Astrocyte (in vitro differentiated cells and primary cell): ENCODE results near the gene TRAF1. TPM values are rescaled to one million over a fixed set of nuclear protein-coding genes. Genes with fewer than 3 reads are reported as not detected.

ENCODE experiments used
- DNase-seq: peaks from one replicate; pipeline ENCODE4 v3.0.0-alpha.2; 2010; ENCODE audit warnings: low read depth
- FAIRE-seq: peaks from 2 replicates; lab custom pipeline; 2011; peaks lifted over from hg19 to GRCh38; lab: Jason Lieb, UNC
- H2AFZ ChIP-seq: 2 replicates; pipeline ENCODE4 v1.6.0; 2012; ENCODE audit warnings: low read depth, low read length, inconsistent platforms
- H3K27ac ChIP-seq: 2 replicates; pipeline ENCODE4 v1.5.1; 2011; ENCODE audit warnings: low read depth, low read length, inconsistent platforms
- H3K27me3 ChIP-seq: 2 replicates; pipeline ENCODE4 v1.6.0; 2011; ENCODE audit warnings: low read length, inconsistent platforms; ENCODE audit not compliant: insufficient read depth
- H3K36me3 ChIP-seq: 2 replicates; pipeline ENCODE4 v1.5.1; 2011; ENCODE audit warnings: low read length, inconsistent platforms; ENCODE audit not compliant: insufficient read depth
- H3K4me1 ChIP-seq: 2 replicates; pipeline ENCODE4 v1.5.1; 2011; ENCODE audit warnings: low read length, inconsistent platforms; ENCODE audit not compliant: insufficient read depth
- H3K4me2 ChIP-seq: 2 replicates; pipeline ENCODE4 v1.6.0; 2012; ENCODE audit warnings: low read length, inconsistent platforms
- H3K4me3 ChIP-seq: 2 replicates; pipeline ENCODE4 v1.5.1; 2011; ENCODE audit warnings: low read depth, mild to moderate bottlenecking, low read length, inconsistent platforms; ENCODE audit not compliant: insufficient read depth
- H3K79me2 ChIP-seq: 2 replicates; pipeline ENCODE4 v1.6.0; 2012; ENCODE audit warnings: mild to moderate bottlenecking, low read length, inconsistent platforms; ENCODE audit not compliant: insufficient read depth
- H3K9ac ChIP-seq: 2 replicates; pipeline ENCODE4 v1.6.0; 2012; ENCODE audit warnings: mild to moderate bottlenecking, low read length, inconsistent platforms
- H3K9me3 ChIP-seq: 2 replicates; pipeline ENCODE4 v1.5.1; 2012; ENCODE audit warnings: low read depth, mild to moderate bottlenecking, low read length, inconsistent platforms; ENCODE audit not compliant: insufficient read depth
- H4K20me1 ChIP-seq: 2 replicates; pipeline ENCODE4 v1.6.0; 2012; ENCODE audit warnings: low read length, inconsistent platforms; ENCODE audit not compliant: insufficient read depth
- H3K27ac Mint-ChIP-seq: one replicate; pipeline ENCODE4 v1.8.0; 2021; ENCODE audit warnings: mild to moderate bottlenecking, mixed read lengths; ENCODE audit not compliant: unreplicated experiment
- H3K27me3 Mint-ChIP-seq: one replicate; pipeline ENCODE4 v1.8.0; 2021; ENCODE audit warnings: low read depth, mixed read lengths; ENCODE audit not compliant: unreplicated experiment
- H3K36me3 Mint-ChIP-seq: one replicate; pipeline ENCODE4 v1.8.0; 2021; ENCODE audit warnings: low read depth, mixed read lengths; ENCODE audit not compliant: unreplicated experiment
- H3K4me1 Mint-ChIP-seq: one replicate; pipeline ENCODE4 v1.8.0; 2021; ENCODE audit warnings: low read depth, mixed read lengths; ENCODE audit not compliant: unreplicated experiment
- H3K4me3 Mint-ChIP-seq: one replicate; pipeline ENCODE4 v1.8.0; 2021; ENCODE audit warnings: mild to moderate bottlenecking, moderate library complexity, mixed read lengths; ENCODE audit not compliant: unreplicated experiment
- H3K9me3 Mint-ChIP-seq: one replicate; pipeline ENCODE4 v1.8.0; 2021; ENCODE audit warnings: mild to moderate bottlenecking, mixed read lengths; ENCODE audit not compliant: unreplicated experiment
- EZH2 ChIP-seq: IDR thresholded peaks from 2 replicates; pipeline ENCODE4 v1.6.1; 2012; ENCODE audit warnings: mild to moderate bottlenecking, low read length, inconsistent platforms; ENCODE audit not compliant: insufficient read depth
- total RNA-seq: library from RNA; stranded (reverse); gene quantifications from 2 replicates; pipeline ENCODE4 v1.2.1, GENCODE V29; 2021
- TF ChIP-seq, protein P1 (sequence below): IDR thresholded peaks from 2 replicates; pipeline ENCODE4 v1.5.1; 2011; ENCODE audit warnings: low read depth, mild to moderate bottlenecking, inconsistent platforms, low read length, moderate library complexity; ENCODE audit not compliant: insufficient read depth

The TRAF1 gene
- total RNA-seq, 1 donor from 2014 or later: 4.2 TPM

DNA sequence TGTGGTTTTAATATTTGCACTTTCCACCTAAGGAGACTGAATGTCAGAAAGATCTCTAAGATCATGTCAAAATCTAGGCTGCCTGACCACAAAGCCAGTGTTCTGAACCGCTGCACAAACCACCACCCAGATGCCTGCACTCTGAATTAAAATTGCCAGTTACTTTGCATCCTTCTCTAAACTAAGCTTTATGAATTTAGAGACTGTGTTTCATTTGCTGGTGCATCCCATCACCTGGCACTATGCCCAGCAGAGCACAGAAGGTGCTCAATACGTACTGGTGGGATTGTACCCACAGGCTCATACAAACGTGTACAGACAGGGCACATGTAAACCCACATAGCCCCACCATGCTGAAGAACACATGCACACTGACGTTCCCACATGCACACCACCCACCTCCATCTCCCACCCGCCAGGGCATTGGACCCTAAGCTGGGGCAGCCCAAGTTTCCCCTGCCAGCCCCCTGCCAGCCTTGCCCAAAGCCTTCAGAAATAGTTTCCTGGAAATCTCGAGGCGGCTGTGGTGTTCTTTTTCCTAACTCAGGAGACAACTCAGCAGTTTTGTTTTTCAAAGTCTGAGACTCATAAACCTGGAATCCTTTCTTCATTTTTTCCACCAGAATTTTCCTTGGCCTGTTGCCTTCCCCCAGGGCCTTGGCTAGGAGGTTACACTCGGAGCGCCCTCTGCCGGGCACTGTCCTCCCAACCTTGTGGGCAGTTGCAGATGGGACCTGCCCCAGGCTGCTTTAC, 9.6 kb upstream of the TRAF1 start:
- H3K4me2 ChIP-seq: peak overlapping the region; percentile 85
- Mint-ChIP-seq H3K4me3 (peak overlapping the region; percentile 41), H3K36me3 (no peaks in the 10 kb centered on the region), H3K27ac (peak overlapping the region; percentile 86), H3K27me3 (no peaks in the 10 kb centered on the region), H3K9me3 (no peaks in the 10 kb centered on the region), H3K4me1 (peaks cover 21% of the 10 kb centered on the region)
- no peaks in the 10 kb centered on the region for H3K79me2 ChIP-seq
- DNase-seq (peak; percentile 86), FAIRE-seq (no peak)
- H3K4me1 ChIP-seq: peaks cover 44% of the 10 kb centered on the region
- no peak for TF ChIP-seq EZH2
- TF ChIP-seq, protein P1, sequence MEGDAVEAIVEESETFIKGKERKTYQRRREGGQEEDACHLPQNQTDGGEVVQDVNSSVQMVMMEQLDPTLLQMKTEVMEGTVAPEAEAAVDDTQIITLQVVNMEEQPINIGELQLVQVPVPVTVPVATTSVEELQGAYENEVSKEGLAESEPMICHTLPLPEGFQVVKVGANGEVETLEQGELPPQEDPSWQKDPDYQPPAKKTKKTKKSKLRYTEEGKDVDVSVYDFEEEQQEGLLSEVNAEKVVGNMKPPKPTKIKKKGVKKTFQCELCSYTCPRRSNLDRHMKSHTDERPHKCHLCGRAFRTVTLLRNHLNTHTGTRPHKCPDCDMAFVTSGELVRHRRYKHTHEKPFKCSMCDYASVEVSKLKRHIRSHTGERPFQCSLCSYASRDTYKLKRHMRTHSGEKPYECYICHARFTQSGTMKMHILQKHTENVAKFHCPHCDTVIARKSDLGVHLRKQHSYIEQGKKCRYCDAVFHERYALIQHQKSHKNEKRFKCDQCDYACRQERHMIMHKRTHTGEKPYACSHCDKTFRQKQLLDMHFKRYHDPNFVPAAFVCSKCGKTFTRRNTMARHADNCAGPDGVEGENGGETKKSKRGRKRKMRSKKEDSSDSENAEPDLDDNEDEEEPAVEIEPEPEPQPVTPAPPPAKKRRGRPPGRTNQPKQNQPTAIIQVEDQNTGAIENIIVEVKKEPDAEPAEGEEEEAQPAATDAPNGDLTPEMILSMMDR: peak; percentile 93
- no peaks in the 10 kb centered on the region for H3K36me3 ChIP-seq
- peak overlapping the region; percentile 36 for H2AFZ ChIP-seq
- peak overlapping the region; percentile 78 for H3K27ac ChIP-seq
- H3K27me3 ChIP-seq: no peaks in the 10 kb centered on the region
- no peaks in the 10 kb centered on the region for H4K20me1 ChIP-seq
- peak overlapping the region; percentile 43 for H3K4me3 ChIP-seq
- H3K9me3 ChIP-seq: no peaks in the 10 kb centered on the region
- peak overlapping the region; percentile 57 for H3K9ac ChIP-seq

- Histone ChIP-seq H3K36me3 (no peaks in the 10 kb centered on the region), H3K79me2 (no peaks in the 10 kb centered on the region), H2AFZ (no peak overlapping the region), H4K20me1 (no peaks in the 10 kb centered on the region), H3K9me3 (no peaks in the 10 kb centered on the region), H3K9ac (peak overlapping the region; percentile 57), H3K27ac (peak overlapping the region; percentile 78), H3K27me3 (no peaks in the 10 kb centered on the region), H3K4me2 (peak overlapping the region; percentile 85), H3K4me1 (peaks cover 47% of the 10 kb centered on the region), H3K4me3 (peak overlapping the region; percentile 43)
- Mint-ChIP-seq H3K9me3 (no peaks in the 10 kb centered on the region), H3K27ac (peak overlapping the region; percentile 86), H3K4me1 (peaks cover 20% of the 10 kb centered on the region), H3K4me3 (peak overlapping the region; percentile 41), H3K36me3 (no peaks in the 10 kb centered on the region), H3K27me3 (no peaks in the 10 kb centered on the region)
- DNase-seq: peak; percentile 80
- FAIRE-seq: no peak
- TF ChIP-seq, protein P1: no peak
- no peak for TF ChIP-seq EZH2
These were observed 8.8 kb upstream of the TRAF1 start for GRCh38 chr9:120935383-120935857.

- Histone ChIP-seq H3K4me3 (no peak overlapping the region), H3K9me3 (no peaks in the 10 kb centered on the region), H4K20me1 (no peaks in the 10 kb centered on the region), H3K79me2 (no peaks in the 10 kb centered on the region), H3K27me3 (no peaks in the 10 kb centered on the region), H3K36me3 (no peaks in the 10 kb centered on the region), H3K9ac (no peak overlapping the region), H2AFZ (no peak overlapping the region), H3K27ac (no peak overlapping the region), H3K4me1 (peaks cover 49% of the 10 kb centered on the region), H3K4me2 (no peak overlapping the region)
- Mint-ChIP-seq H3K4me1 (peaks cover 20% of the 10 kb centered on the region), H3K9me3 (no peaks in the 10 kb centered on the region), H3K27me3 (no peaks in the 10 kb centered on the region), H3K36me3 (no peaks in the 10 kb centered on the region), H3K27ac (no peak overlapping the region), H3K4me3 (no peak overlapping the region)
- FAIRE-seq (no peak), DNase-seq (no peak)
- TF ChIP-seq, protein P1: no peak
- TF ChIP-seq EZH2: no peak
These were observed 7.7 kb upstream of the TRAF1 start for GRCh38 chr9:120934281-120934680.
